Measurements from ENCODE around the gene ARHGAP15.

Gene ARHGAP15

GRCh38 chr2:143603846-143604565 lies 474.8 kb downstream of the ARHGAP15 start:
- DNase-seq, result no peak

- no peak for DNase-seq
Measured at GRCh38 chr2:143604566-143604959, 475.3 kb downstream of the ARHGAP15 start.

- no peak for DNase-seq
Measured at GRCh38 chr2:143607231-143608062, 478.2 kb downstream of the ARHGAP15 start.

GRCh38 chr2:143608063-143608423 lies 478.8 kb downstream of the ARHGAP15 start:
- no peak for DNase-seq

GRCh38 chr2:143608758-143609157 lies 479.5 kb downstream of the ARHGAP15 start:
- DNase-seq, result no peak

GRCh38 chr2:143611336-143611735 lies 482.1 kb downstream of the ARHGAP15 start:
- no peak for DNase-seq

GRCh38 chr2:143615562-143615961 lies 486.3 kb downstream of the ARHGAP15 start:
- DNase-seq, result no peak

GRCh38 chr2:143616452-143616851 lies 487.2 kb downstream of the ARHGAP15 start:
- DNase-seq, result no peak

- no peak for DNase-seq
Measured at GRCh38 chr2:143617803-143618415, 488.7 kb downstream of the ARHGAP15 start.

- no peak for DNase-seq
Measured at GRCh38 chr2:143622106-143622505, 492.9 kb downstream of the ARHGAP15 start.

- DNase-seq, result no peak
Measured at GRCh38 chr2:143623231-143623908, 494.2 kb downstream of the ARHGAP15 start.

GRCh38 chr2:143623909-143624260 lies 494.7 kb downstream of the ARHGAP15 start:
- DNase-seq, result no peak

- DNase-seq, result no peak
Measured at GRCh38 chr2:143629340-143629739, 500.1 kb downstream of the ARHGAP15 start.

GRCh38 chr2:143632751-143633374 lies 503.6 kb downstream of the ARHGAP15 start:
- DNase-seq, result no peak

- no peak for DNase-seq
Measured at GRCh38 chr2:143633419-143633818, 504.2 kb downstream of the ARHGAP15 start.

GRCh38 chr2:143635302-143635701 lies 506.1 kb downstream of the ARHGAP15 start:
- no peak for DNase-seq

GRCh38 chr2:143635936-143636335 lies 506.7 kb downstream of the ARHGAP15 start:
- DNase-seq, result no peak

GRCh38 chr2:143640826-143641225 lies 511.6 kb downstream of the ARHGAP15 start:
- DNase-seq, result no peak

GRCh38 chr2:143645921-143646645 lies 516.9 kb downstream of the ARHGAP15 start:
- no peak for DNase-seq

- no peak for DNase-seq
Measured at GRCh38 chr2:143649226-143649740, 520.1 kb downstream of the ARHGAP15 start.

- DNase-seq, result no peak
Measured at GRCh38 chr2:143652692-143653091, 523.5 kb downstream of the ARHGAP15 start.

- no peak for DNase-seq
Measured at GRCh38 chr2:143668234-143668633, 539.0 kb downstream of the ARHGAP15 start.

Data from activated naive CD4-positive, alpha-beta T cell treated with anti-CD3 and anti-CD28 coated beads, Interleukin-2, amount 50 U/mL, for 16 hours (primary cell).